SK-N-SH treated with all-trans-retinoic acid at 6 μM for 48 hours (cell line): Measurements from ENCODE around the gene POU3F1.

Source experiments
- ARNTL ChIP-seq: fragments of 450-650 bp; formaldehyde crosslinking; IDR thresholded peaks from 2 replicates; pipeline ENCODE4 v1.5.0; 2020; ENCODE audit warnings: low read depth, mild to moderate bottlenecking, moderate library complexity, borderline replicate concordance
- BACH2 ChIP-seq: fragments of 250-450 bp; sonication (Bioruptor Pico); IDR thresholded peaks from 2 replicates; pipeline ENCODE4 v1.9.0; 2021; ENCODE audit warnings: mild to moderate bottlenecking, borderline replicate concordance
- ESRRG ChIP-seq: fragments of 250-450 bp; sonication (Bioruptor Pico); IDR thresholded peaks from 2 replicates; pipeline ENCODE4 v1.6.1; 2021; ENCODE audit warnings: mild to moderate bottlenecking
- ZFP3 ChIP-seq: fragments of 250-450 bp; sonication (Bioruptor Pico); IDR thresholded peaks from 2 replicates; pipeline ENCODE4 v1.5.0; 2020; ENCODE audit warnings: mild to moderate bottlenecking, moderate library complexity
- ZFP30 ChIP-seq: fragments of 450-650 bp; formaldehyde crosslinking; IDR thresholded peaks from 2 replicates; pipeline ENCODE4 v1.5.0; 2022; ENCODE audit warnings: mild to moderate bottlenecking, moderate library complexity
- ZNF70 ChIP-seq: fragments of 450-650 bp; formaldehyde crosslinking; IDR thresholded peaks from 2 replicates; pipeline ENCODE4 v1.5.0; 2020; ENCODE audit warnings: mild to moderate bottlenecking, moderate library complexity
- ZNF8 ChIP-seq: fragments of 450-650 bp; formaldehyde crosslinking; IDR thresholded peaks from 2 replicates; pipeline ENCODE4 v1.5.0; 2020; ENCODE audit warnings: mild to moderate bottlenecking, moderate library complexity
- TF ChIP-seq, protein P1 (sequence below): fragments of 250-450 bp; sonication (Bioruptor Pico); IDR thresholded peaks from 2 replicates; pipeline ENCODE4 v1.5.1; 2021; ENCODE audit warnings: mild to moderate bottlenecking, moderate library complexity
- TF ChIP-seq, protein P2 (sequence below): fragments of 250-450 bp; sonication (Bioruptor Pico); IDR thresholded peaks from 2 replicates; pipeline ENCODE4 v1.8.0; 2021; ENCODE audit warnings: low read depth, mild to moderate bottlenecking, moderate library complexity, borderline replicate concordance
- TF ChIP-seq, protein P3 (sequence below): fragments of 250-450 bp; sonication (Bioruptor Pico); IDR thresholded peaks from 2 replicates; pipeline ENCODE4 v1.8.0; 2020; ENCODE audit warnings: mild to moderate bottlenecking, moderate library complexity, borderline replicate concordance

DNA sequence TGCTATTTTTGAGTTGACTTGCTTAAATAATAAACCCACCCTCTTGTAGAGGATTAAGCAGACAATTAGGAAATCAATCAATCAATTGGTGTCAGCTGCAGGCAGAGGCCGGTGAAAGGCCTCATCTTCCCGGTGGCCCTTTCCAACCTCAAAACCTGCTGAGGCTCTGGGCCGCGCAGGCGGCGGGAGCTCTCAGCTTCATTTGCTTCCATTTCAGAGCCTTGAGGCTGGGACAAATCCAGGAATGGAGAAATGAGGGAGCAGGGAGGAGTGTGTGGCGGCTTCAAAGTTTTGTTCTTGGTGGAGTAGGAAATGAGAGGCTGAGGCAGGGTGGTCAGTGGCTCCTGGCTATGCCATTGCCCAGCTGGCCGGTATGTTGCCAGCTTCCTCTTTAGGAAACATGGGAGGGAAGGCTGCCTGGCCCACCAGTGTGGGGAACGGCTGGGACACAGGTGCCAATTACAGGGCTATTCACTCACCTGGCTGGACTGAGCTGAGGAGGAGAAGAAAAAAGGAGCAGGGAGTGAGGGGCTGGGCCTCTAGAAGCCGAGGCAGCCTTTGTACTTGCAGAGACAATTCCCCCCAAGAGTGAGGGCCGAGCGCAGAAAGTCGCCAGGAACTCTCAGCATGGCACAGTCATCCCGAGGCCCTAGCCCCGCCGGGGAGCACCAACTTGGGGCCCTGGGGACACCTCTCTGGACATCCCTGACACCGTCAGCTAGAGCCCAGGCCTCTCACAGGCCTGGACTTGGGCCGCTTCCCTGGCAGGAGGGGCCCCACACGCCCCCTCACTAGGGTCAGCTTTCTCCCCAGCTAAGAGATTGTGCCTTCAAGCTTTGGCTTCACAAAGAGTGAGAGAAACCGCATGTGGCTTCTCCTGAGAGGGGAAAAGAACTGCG lies 4.4 kb downstream of the POU3F1 start:
- TF ChIP-seq ZFP3 (CRISPR knock-in tag): no peak
- TF ChIP-seq, protein P1, sequence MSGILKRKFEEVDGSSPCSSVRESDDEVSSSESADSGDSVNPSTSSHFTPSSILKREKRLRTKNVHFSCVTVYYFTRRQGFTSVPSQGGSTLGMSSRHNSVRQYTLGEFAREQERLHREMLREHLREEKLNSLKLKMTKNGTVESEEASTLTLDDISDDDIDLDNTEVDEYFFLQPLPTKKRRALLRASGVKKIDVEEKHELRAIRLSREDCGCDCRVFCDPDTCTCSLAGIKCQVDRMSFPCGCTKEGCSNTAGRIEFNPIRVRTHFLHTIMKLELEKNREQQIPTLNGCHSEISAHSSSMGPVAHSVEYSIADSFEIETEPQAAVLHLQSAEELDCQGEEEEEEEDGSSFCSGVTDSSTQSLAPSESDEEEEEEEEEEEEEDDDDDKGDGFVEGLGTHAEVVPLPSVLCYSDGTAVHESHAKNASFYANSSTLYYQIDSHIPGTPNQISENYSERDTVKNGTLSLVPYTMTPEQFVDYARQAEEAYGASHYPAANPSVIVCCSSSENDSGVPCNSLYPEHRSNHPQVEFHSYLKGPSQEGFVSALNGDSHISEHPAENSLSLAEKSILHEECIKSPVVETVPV (CRISPR knock-in tag): no peak
- TF ChIP-seq ZNF70 (CRISPR knock-in tag): no peak
- no peak for TF ChIP-seq ESRRG (CRISPR knock-in tag)
- TF ChIP-seq, protein P2, sequence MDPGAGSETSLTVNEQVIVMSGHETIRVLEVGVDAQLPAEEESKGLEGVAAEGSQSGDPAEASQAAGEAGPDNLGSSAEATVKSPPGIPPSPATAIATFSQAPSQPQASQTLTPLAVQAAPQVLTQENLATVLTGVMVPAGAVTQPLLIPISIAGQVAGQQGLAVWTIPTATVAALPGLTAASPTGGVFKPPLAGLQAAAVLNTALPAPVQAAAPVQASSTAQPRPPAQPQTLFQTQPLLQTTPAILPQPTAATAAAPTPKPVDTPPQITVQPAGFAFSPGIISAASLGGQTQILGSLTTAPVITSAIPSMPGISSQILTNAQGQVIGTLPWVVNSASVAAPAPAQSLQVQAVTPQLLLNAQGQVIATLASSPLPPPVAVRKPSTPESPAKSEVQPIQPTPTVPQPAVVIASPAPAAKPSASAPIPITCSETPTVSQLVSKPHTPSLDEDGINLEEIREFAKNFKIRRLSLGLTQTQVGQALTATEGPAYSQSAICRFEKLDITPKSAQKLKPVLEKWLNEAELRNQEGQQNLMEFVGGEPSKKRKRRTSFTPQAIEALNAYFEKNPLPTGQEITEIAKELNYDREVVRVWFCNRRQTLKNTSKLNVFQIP: no peak
- no peak for TF ChIP-seq ZNF8 (CRISPR knock-in tag)
- no peak for TF ChIP-seq BACH2 (CRISPR knock-in tag)
- no peak for TF ChIP-seq ARNTL (CRISPR knock-in tag)
- TF ChIP-seq ZFP30: no peak
- TF ChIP-seq, protein P3, sequence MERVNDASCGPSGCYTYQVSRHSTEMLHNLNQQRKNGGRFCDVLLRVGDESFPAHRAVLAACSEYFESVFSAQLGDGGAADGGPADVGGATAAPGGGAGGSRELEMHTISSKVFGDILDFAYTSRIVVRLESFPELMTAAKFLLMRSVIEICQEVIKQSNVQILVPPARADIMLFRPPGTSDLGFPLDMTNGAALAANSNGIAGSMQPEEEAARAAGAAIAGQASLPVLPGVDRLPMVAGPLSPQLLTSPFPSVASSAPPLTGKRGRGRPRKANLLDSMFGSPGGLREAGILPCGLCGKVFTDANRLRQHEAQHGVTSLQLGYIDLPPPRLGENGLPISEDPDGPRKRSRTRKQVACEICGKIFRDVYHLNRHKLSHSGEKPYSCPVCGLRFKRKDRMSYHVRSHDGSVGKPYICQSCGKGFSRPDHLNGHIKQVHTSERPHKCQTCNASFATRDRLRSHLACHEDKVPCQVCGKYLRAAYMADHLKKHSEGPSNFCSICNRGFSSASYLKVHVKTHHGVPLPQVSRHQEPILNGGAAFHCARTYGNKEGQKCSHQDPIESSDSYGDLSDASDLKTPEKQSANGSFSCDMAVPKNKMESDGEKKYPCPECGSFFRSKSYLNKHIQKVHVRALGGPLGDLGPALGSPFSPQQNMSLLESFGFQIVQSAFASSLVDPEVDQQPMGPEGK (CRISPR knock-in tag): no peak
